Measurements from ENCODE around the gene LRRC30.
A peak's percentile ranks its signal among the peaks of the same experiment; 100 is the strongest.

The LRRC30 gene

GRCh38 chr18:7267973-7268372 lies 37.1 kb downstream of the LRRC30 start:
- Histone ChIP-seq H3K9ac (ENCODE audit: low read depth, low read length, poor library complexity) (no peak overlapping the region), H3K23ac (ENCODE audit: low read depth, low read length, poor library complexity) (no peak overlapping the region), H3K27me3 (ENCODE audit: control insufficient read depth in 3 of 3, insufficient read depth in 3 of 3, low read depth in 1 of 3, low read length in 3 of 3) (no peaks in the 10 kb centered on the region), H2BK15ac (ENCODE audit: low read length) (no peak overlapping the region), H3K27ac (replicated peaks; ENCODE audit: low read length) (no peak overlapping the region), H3K4me2 (ENCODE audit: insufficient read depth, low read length, poor library complexity, severe bottlenecking) (no peak overlapping the region), H3K79me1 (ENCODE audit: low read depth, low read length) (no peaks in the 10 kb centered on the region), H3K14ac (ENCODE audit: low read length) (no peak overlapping the region), H2BK120ac (ENCODE audit: low read depth, low read length) (no peak overlapping the region), H3K4ac (ENCODE audit: low read length) (no peak overlapping the region), H2BK12ac (ENCODE audit: low read length) (no peak overlapping the region), H4K8ac (ENCODE audit: low read depth, low read length) (no peak overlapping the region), H2AFZ (ENCODE audit: low read length) (no peak overlapping the region), H4K91ac (ENCODE audit: low read depth, low read length, poor library complexity) (no peak overlapping the region), H2AK5ac (ENCODE audit: low read depth, low read length) (no peak overlapping the region), H3K9me3 (replicated peaks in 1 of 2; ENCODE audit: control insufficient read depth in 2 of 2, insufficient read depth in 1 of 2, low read depth in 1 of 2, low read length in 2 of 2) (peaks cover 2% of the 10 kb centered on the region in 2 donors), H3K4me3 (ENCODE audit: low read length in 2 of 2) (no peak overlapping the region), H3K18ac (ENCODE audit: low read length) (no peak overlapping the region), H3K4me1 (ENCODE audit: control insufficient read depth in 2 of 2, insufficient read depth in 1 of 2, low read depth in 1 of 2, low read length in 2 of 2) (peaks cover 0 to 6% of the 10 kb centered on the region in 2 donors), H3K36me3 (replicated peaks in 1 of 2; ENCODE audit: control insufficient read depth in 2 of 2, insufficient read depth in 2 of 2, low read length in 2 of 2) (no peaks in the 10 kb centered on the region), H2BK5ac (ENCODE audit: low read length) (no peak overlapping the region)
- WGBS, 2 donors (ENCODE audit: extremely low coverage in 2 of 2, insufficient read length in 2 of 2, insufficient replicate concordance in 1 of 2): no CpG with 5 or more reads among the region's 3 CpGs
- no peak for DNase-seq (ENCODE audit: low spot score)

DNA sequence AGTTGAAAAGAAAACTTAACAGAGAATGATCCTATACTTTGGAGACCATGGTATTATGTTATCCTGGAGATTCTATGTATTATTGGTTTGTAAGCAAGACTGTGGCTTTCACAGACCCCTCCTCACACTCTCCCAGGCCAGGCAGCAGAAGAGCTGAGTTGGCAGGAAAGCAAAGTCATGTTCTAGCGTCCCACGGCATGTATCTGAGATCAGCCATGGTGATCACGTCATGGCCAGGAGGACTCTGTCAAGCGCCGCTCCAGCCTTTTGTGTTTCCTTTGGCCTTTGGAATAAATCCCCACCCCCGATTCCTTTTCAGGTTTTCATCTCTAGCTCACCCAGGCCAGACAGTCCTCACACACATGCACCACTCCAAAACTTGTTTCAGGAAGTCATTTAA lies 39.1 kb downstream of the LRRC30 start:
- DNase-seq (ENCODE audit: low spot score): no peak
- Histone ChIP-seq H2AFZ (ENCODE audit: low read length) (no peak overlapping the region), H3K18ac (ENCODE audit: low read length) (no peak overlapping the region), H3K27me3 (ENCODE audit: control insufficient read depth in 3 of 3, insufficient read depth in 3 of 3, low read depth in 1 of 3, low read length in 3 of 3) (no peaks in the 10 kb centered on the region), H2BK120ac (ENCODE audit: low read depth, low read length) (no peak overlapping the region), H3K9ac (ENCODE audit: low read depth, low read length, poor library complexity) (no peak overlapping the region), H3K14ac (ENCODE audit: low read length) (no peak overlapping the region), H3K79me1 (ENCODE audit: low read depth, low read length) (no peaks in the 10 kb centered on the region), H3K4me1 (ENCODE audit: control insufficient read depth in 2 of 2, insufficient read depth in 1 of 2, low read depth in 1 of 2, low read length in 2 of 2) (peaks cover 0 to 2% of the 10 kb centered on the region in 2 donors), H2BK12ac (ENCODE audit: low read length) (no peak overlapping the region), H4K8ac (ENCODE audit: low read depth, low read length) (no peak overlapping the region), H3K36me3 (replicated peaks in 1 of 2; ENCODE audit: control insufficient read depth in 2 of 2, insufficient read depth in 2 of 2, low read length in 2 of 2) (no peaks in the 10 kb centered on the region), H3K27ac (replicated peaks; ENCODE audit: low read length) (no peak overlapping the region), H3K9me3 (replicated peaks in 1 of 2; ENCODE audit: control insufficient read depth in 2 of 2, insufficient read depth in 1 of 2, low read depth in 1 of 2, low read length in 2 of 2) (peaks cover 0 to 4% of the 10 kb centered on the region in 2 donors), H3K23ac (ENCODE audit: low read depth, low read length, poor library complexity) (no peak overlapping the region), H2BK15ac (ENCODE audit: low read length) (no peak overlapping the region), H3K4me3 (ENCODE audit: low read length in 2 of 2) (no peak overlapping the region), H3K4ac (ENCODE audit: low read length) (no peak overlapping the region), H4K91ac (ENCODE audit: low read depth, low read length, poor library complexity) (no peak overlapping the region), H2BK5ac (ENCODE audit: low read length) (no peak overlapping the region), H3K4me2 (ENCODE audit: insufficient read depth, low read length, poor library complexity, severe bottlenecking) (no peak overlapping the region), H2AK5ac (ENCODE audit: low read depth, low read length) (no peak overlapping the region)
- WGBS, 2 donors (ENCODE audit: extremely low coverage in 2 of 2, insufficient read length in 2 of 2, insufficient replicate concordance in 1 of 2): no CpG with 5 or more reads among the region's 6 CpGs

- no peak overlapping the region for H3K4me3 ChIP-seq (ENCODE audit: low read length in 2 of 2)
- H3K18ac ChIP-seq (ENCODE audit: low read length): peak overlapping the region; percentile 88
- no peak overlapping the region for H2BK12ac ChIP-seq (ENCODE audit: low read length)
- DNase-seq (ENCODE audit: low spot score): peak; percentile 63
- peaks cover 0 to 4% of the 10 kb centered on the region in 2 donors for H3K9me3 ChIP-seq (replicated peaks in 1 of 2; ENCODE audit: control insufficient read depth in 2 of 2, insufficient read depth in 1 of 2, low read depth in 1 of 2, low read length in 2 of 2)
- H4K8ac ChIP-seq (ENCODE audit: low read depth, low read length): no peak overlapping the region
- no peak overlapping the region for H2AK5ac ChIP-seq (ENCODE audit: low read depth, low read length)
- H2AFZ ChIP-seq (ENCODE audit: low read length): peak overlapping the region; percentile 67
- peaks cover 0 to 2% of the 10 kb centered on the region in 2 donors for H3K4me1 ChIP-seq (ENCODE audit: control insufficient read depth in 2 of 2, insufficient read depth in 1 of 2, low read depth in 1 of 2, low read length in 2 of 2)
- H2BK120ac ChIP-seq (ENCODE audit: low read depth, low read length): no peak overlapping the region
- H3K9ac ChIP-seq (ENCODE audit: low read depth, low read length, poor library complexity): no peak overlapping the region
- no peak overlapping the region for H2BK5ac ChIP-seq (ENCODE audit: low read length)
- H2BK15ac ChIP-seq (ENCODE audit: low read length): no peak overlapping the region
- H3K27me3 ChIP-seq (ENCODE audit: control insufficient read depth in 3 of 3, insufficient read depth in 3 of 3, low read depth in 1 of 3, low read length in 3 of 3): peaks cover 0 to 3% (median 0%) of the 10 kb centered on the region in 3 experiments
- H3K14ac ChIP-seq (ENCODE audit: low read length): no peak overlapping the region
- H3K79me1 ChIP-seq (ENCODE audit: low read depth, low read length): no peaks in the 10 kb centered on the region
- H3K4ac ChIP-seq (ENCODE audit: low read length): no peak overlapping the region
- H4K91ac ChIP-seq (ENCODE audit: low read depth, low read length, poor library complexity): no peak overlapping the region
- H3K4me2 ChIP-seq (ENCODE audit: insufficient read depth, low read length, poor library complexity, severe bottlenecking): no peak overlapping the region
- no peak overlapping the region for H3K27ac ChIP-seq (replicated peaks; ENCODE audit: low read length)
- no peaks in the 10 kb centered on the region for H3K36me3 ChIP-seq (replicated peaks in 1 of 2; ENCODE audit: control insufficient read depth in 2 of 2, insufficient read depth in 2 of 2, low read length in 2 of 2)
- WGBS, 2 donors (ENCODE audit: extremely low coverage in 2 of 2, insufficient read length in 2 of 2, insufficient replicate concordance in 1 of 2): no CpG with 5 or more reads among the region's 24 CpGs
- H3K23ac ChIP-seq (ENCODE audit: low read depth, low read length, poor library complexity): no peak overlapping the region
These were observed 41.6 kb downstream of the LRRC30 start for GRCh38 chr18:7272311-7273049.

GRCh38 chr18:7273301-7273921 lies 42.5 kb downstream of the LRRC30 start:
- H2BK5ac ChIP-seq (ENCODE audit: low read length): no peak overlapping the region
- DNase-seq (ENCODE audit: low spot score): no peak
- no peak overlapping the region for H3K9ac ChIP-seq (ENCODE audit: low read depth, low read length, poor library complexity)
- no peak overlapping the region for H3K23ac ChIP-seq (ENCODE audit: low read depth, low read length, poor library complexity)
- H3K4me1 ChIP-seq (ENCODE audit: control insufficient read depth in 2 of 2, insufficient read depth in 1 of 2, low read depth in 1 of 2, low read length in 2 of 2): peaks cover 0 to 2% of the 10 kb centered on the region in 2 donors
- H3K27me3 ChIP-seq (ENCODE audit: control insufficient read depth in 3 of 3, insufficient read depth in 3 of 3, low read depth in 1 of 3, low read length in 3 of 3): peaks cover 0 to 3% (median 0%) of the 10 kb centered on the region in 3 experiments
- no peak overlapping the region for H4K91ac ChIP-seq (ENCODE audit: low read depth, low read length, poor library complexity)
- no peak overlapping the region for H4K8ac ChIP-seq (ENCODE audit: low read depth, low read length)
- H3K79me1 ChIP-seq (ENCODE audit: low read depth, low read length): no peaks in the 10 kb centered on the region
- H2BK15ac ChIP-seq (ENCODE audit: low read length): no peak overlapping the region
- H3K27ac ChIP-seq (replicated peaks; ENCODE audit: low read length): no peak overlapping the region
- no peak overlapping the region for H2BK12ac ChIP-seq (ENCODE audit: low read length)
- H3K36me3 ChIP-seq (replicated peaks in 1 of 2; ENCODE audit: control insufficient read depth in 2 of 2, insufficient read depth in 2 of 2, low read length in 2 of 2): no peaks in the 10 kb centered on the region
- no peak overlapping the region for H3K4me3 ChIP-seq (ENCODE audit: low read length in 2 of 2)
- WGBS, 2 donors (ENCODE audit: extremely low coverage in 2 of 2, insufficient read length in 2 of 2, insufficient replicate concordance in 1 of 2): no CpG with 5 or more reads among the region's 12 CpGs
- no peak overlapping the region for H3K4me2 ChIP-seq (ENCODE audit: insufficient read depth, low read length, poor library complexity, severe bottlenecking)
- H3K9me3 ChIP-seq (replicated peaks in 1 of 2; ENCODE audit: control insufficient read depth in 2 of 2, insufficient read depth in 1 of 2, low read depth in 1 of 2, low read length in 2 of 2): peaks cover 0 to 4% of the 10 kb centered on the region in 2 donors
- H2AFZ ChIP-seq (ENCODE audit: low read length): peak overlapping the region; percentile 67
- no peak overlapping the region for H3K14ac ChIP-seq (ENCODE audit: low read length)
- H3K18ac ChIP-seq (ENCODE audit: low read length): peak overlapping the region; percentile 2
- H2AK5ac ChIP-seq (ENCODE audit: low read depth, low read length): no peak overlapping the region
- no peak overlapping the region for H3K4ac ChIP-seq (ENCODE audit: low read length)
- no peak overlapping the region for H2BK120ac ChIP-seq (ENCODE audit: low read depth, low read length)
